Osteoblast (primary cell): ENCODE measurements around the gene PDE8B. TPM values are rescaled to one million over a fixed set of nuclear protein-coding genes. Genes with fewer than 3 reads are reported as not detected.

Experiments used
- DNase-seq: peaks from one replicate; pipeline ENCODE4 v3.0.0; 2011; ENCODE audit warnings: low spot score, mixed read lengths; ENCODE audit not compliant: insufficient read length; ENCODE audit errors: missing footprints
- H2AFZ ChIP-seq: 2 replicates; pipeline ENCODE4 v1.6.0; 2011; ENCODE audit warnings: mild to moderate bottlenecking, low read length
- H3K27ac ChIP-seq: 2 replicates; pipeline ENCODE4 v1.5.1; 2011; ENCODE audit warnings: mild to moderate bottlenecking, low read depth, low read length, moderate library complexity
- H3K27me3 ChIP-seq: 2 replicates; pipeline ENCODE4 v1.6.0; 2012; ENCODE audit warnings: mild to moderate bottlenecking, control low read depth, inconsistent platforms, low read length, moderate library complexity; ENCODE audit not compliant: insufficient read depth
- H3K36me3 ChIP-seq: 2 replicates; pipeline ENCODE4 v1.5.1; 2011; ENCODE audit warnings: mild to moderate bottlenecking, low read length, control low read depth, moderate library complexity; ENCODE audit not compliant: insufficient read depth
- H3K4me1 ChIP-seq: 2 replicates; pipeline ENCODE4 v1.5.1; 2011; ENCODE audit warnings: mild to moderate bottlenecking, low read length, control low read depth, moderate library complexity; ENCODE audit not compliant: insufficient read depth
- H3K4me2 ChIP-seq: 2 replicates; pipeline ENCODE4 v1.6.0; 2011; ENCODE audit warnings: mild to moderate bottlenecking, low read length; ENCODE audit not compliant: insufficient read depth
- H3K4me3 ChIP-seq: fragments of 200-600 bp; sonication (generic); 3 replicates; pipeline ENCODE4 v1.5.1; 2012; ENCODE audit warnings: mild to moderate bottlenecking, low read length, inconsistent platforms; ENCODE audit not compliant: insufficient read depth
- H3K79me2 ChIP-seq: 2 replicates; pipeline ENCODE4 v1.6.0; 2012; ENCODE audit warnings: mild to moderate bottlenecking, low read length, control low read depth, inconsistent platforms; ENCODE audit not compliant: insufficient read depth
- H3K9me3 ChIP-seq: 2 replicates; pipeline ENCODE4 v1.5.1; 2011; ENCODE audit warnings: low read depth, low read length, control low read depth
- H4K20me1 ChIP-seq: 2 replicates; pipeline ENCODE4 v1.6.0; 2012; ENCODE audit warnings: mild to moderate bottlenecking, low read length, control low read depth; ENCODE audit not compliant: insufficient read depth
- CTCF ChIP-seq: IDR thresholded peaks from 2 replicates; pipeline ENCODE4 v1.5.1; 2011; ENCODE audit warnings: mild to moderate bottlenecking, low read depth, low read length, moderate library complexity; ENCODE audit errors: extremely low read depth
- total RNA-seq: library from RNA; depleted of rRNA; stranded (reverse); fragments of >200 nt; gene quantifications from 2 replicates; pipeline ENCODE4 v1.2.3, GENCODE V29; 2012

Gene PDE8B
- total RNA-seq, 1 donor, result under 0.01 TPM

- peaks cover 28% of the 10 kb centered on the region for H3K4me1 ChIP-seq
- DNase-seq, result peak; percentile 76
- no peak overlapping the region for H3K4me3 ChIP-seq
- H4K20me1 ChIP-seq, result no peaks in the 10 kb centered on the region
- no peaks in the 10 kb centered on the region for H3K9me3 ChIP-seq
- no peak overlapping the region for H3K27ac ChIP-seq
- no peaks in the 10 kb centered on the region for H3K79me2 ChIP-seq
- H3K27me3 ChIP-seq, result no peaks in the 10 kb centered on the region
- H3K4me2 ChIP-seq, result no peak overlapping the region
- H3K36me3 ChIP-seq, result no peaks in the 10 kb centered on the region
- peak overlapping the region; percentile 32 for H2AFZ ChIP-seq
- no peak for TF ChIP-seq CTCF
Observed at GRCh38 chr5:77305956-77306355, 95.5 kb downstream of the PDE8B start.

GRCh38 chr5:77306531-77306930 is 96.1 kb downstream of the PDE8B start:
- H3K4me2 ChIP-seq, result no peak overlapping the region
- TF ChIP-seq CTCF, result no peak

GRCh38 chr5:77308154-77308960 is 97.9 kb downstream of the PDE8B start:
- no peak for DNase-seq

More at GRCh38 chr5:77306531-77306930, 96.1 kb downstream of the PDE8B start:
- H3K9me3 ChIP-seq, result no peaks in the 10 kb centered on the region
- H3K4me1 ChIP-seq, result peaks cover 23% of the 10 kb centered on the region
- H3K27me3 ChIP-seq, result no peaks in the 10 kb centered on the region
- H3K79me2 ChIP-seq, result no peaks in the 10 kb centered on the region
- peak overlapping the region; percentile 32 for H2AFZ ChIP-seq
- H3K27ac ChIP-seq, result no peak overlapping the region
- no peak overlapping the region for H3K4me3 ChIP-seq
- no peaks in the 10 kb centered on the region for H4K20me1 ChIP-seq
- no peak for DNase-seq
- no peaks in the 10 kb centered on the region for H3K36me3 ChIP-seq

More at GRCh38 chr5:77308154-77308960, 97.9 kb downstream of the PDE8B start:
- no peaks in the 10 kb centered on the region for H4K20me1 ChIP-seq
- no peak overlapping the region for H3K27ac ChIP-seq
- no peaks in the 10 kb centered on the region for H3K9me3 ChIP-seq
- TF ChIP-seq CTCF, result no peak
- no peak overlapping the region for H3K4me3 ChIP-seq
- H3K4me2 ChIP-seq, result no peak overlapping the region
- no peaks in the 10 kb centered on the region for H3K36me3 ChIP-seq
- H3K27me3 ChIP-seq, result no peaks in the 10 kb centered on the region
- H3K79me2 ChIP-seq, result no peaks in the 10 kb centered on the region
- H2AFZ ChIP-seq, result no peak overlapping the region
- H3K4me1 ChIP-seq, result peaks cover 13% of the 10 kb centered on the region
